ENCODE measurements around the gene ITGB1. TPM values are rescaled to one million over a fixed set of nuclear protein-coding genes. Genes with fewer than 3 reads are reported as not detected.

The ITGB1 gene
- total RNA-seq (2022; extraction: Qiagen RNA extraction; ENCODE audit: low read depth), result 832 to 1,203 TPM (median 1,087 TPM) in 5 replicates

DNA sequence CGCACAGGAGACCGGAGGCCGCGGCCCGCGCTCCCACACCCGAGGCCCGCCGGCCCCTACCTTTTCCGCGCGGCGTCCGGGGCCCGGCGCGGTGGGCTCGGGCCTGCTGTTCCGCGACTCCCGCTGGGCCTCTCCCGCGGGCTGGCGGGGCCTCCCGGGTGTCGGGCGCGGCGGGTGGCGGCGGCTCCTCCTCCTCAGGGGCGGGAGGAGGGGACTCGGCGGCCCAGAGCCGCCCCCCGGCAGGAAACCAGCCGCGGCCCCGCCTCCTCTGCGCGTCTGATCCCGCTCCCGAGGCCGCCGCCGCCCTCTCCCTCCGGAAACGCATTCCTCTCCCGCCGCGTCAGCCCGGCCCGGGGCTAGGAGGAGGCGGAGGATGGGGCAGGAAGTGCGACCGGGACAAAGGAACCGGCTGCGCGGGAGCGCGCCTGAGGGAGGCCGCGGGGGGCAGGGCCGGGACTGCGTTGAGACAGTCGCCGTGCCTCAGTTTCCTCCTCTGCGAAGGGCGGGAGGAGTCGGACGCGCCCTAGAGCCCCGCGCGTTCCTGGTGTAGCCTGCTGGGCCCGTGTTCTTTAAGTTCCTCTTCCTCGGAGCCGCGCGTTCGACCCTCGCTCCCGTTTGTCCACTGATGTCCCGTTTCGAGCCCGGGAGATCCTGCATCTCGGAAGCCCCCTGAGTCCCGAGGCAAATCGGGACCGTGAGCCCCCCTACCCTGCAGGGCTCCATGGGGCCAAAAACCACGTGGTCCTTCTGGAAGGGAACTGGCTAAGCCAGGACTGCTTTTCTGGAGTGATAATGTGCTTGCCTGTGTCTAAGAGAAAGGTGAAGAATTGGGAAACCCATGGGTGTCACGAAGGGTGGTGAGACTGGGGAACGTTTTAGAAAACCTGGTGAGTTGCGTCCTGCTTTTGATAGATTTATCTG, at the start of gene ITGB1:
TSS of gene ITGB1 (minus strand) at position 146 of the 921 bp plus-strand sequence. CDS start 22,672 bp downstream, outside the sequence.

All from A549 treated with DMSO at 1 μM for 4 hours (cell line).